Endothelial cell of umbilical vein (primary cell): ENCODE data around the gene ANKH.
"Not testable (repeated sequence)": the region's sequence is repeated elsewhere in the genome, so short reads cannot be mapped to it uniquely, and the experiment has no call there.

Source experiments
- CTCF ChIP-seq, 2 donors: IDR thresholded peaks; 1 replicate in 1 of 2; 2 replicates in 1 of 2; pipeline ENCODE4 v1.5.1; 2011; ENCODE audit warnings: low read length in 2 of 2, mild to moderate bottlenecking in 2 of 2, moderate library complexity in 2 of 2, control low read depth in 1 of 2, inconsistent platforms in 1 of 2, low read depth in 1 of 2; ENCODE audit not compliant: insufficient read depth in 1 of 2; ENCODE audit errors: extremely low read depth in 1 of 2
- EZH2 ChIP-seq: IDR thresholded peaks from 2 replicates; pipeline ENCODE4 v1.6.1; 2012; ENCODE audit warnings: borderline replicate concordance, low read depth, mild to moderate bottlenecking, moderate library complexity, low read length, inconsistent platforms; ENCODE audit not compliant: severe bottlenecking
- FOS ChIP-seq: IDR thresholded peaks from 2 replicates; pipeline ENCODE4 v1.6.1; 2011; ENCODE audit warnings: mild to moderate bottlenecking, low read length, moderate library complexity, borderline replicate concordance; ENCODE audit not compliant: insufficient read depth
- GATA2 ChIP-seq: IDR thresholded peaks from 2 replicates; pipeline ENCODE4 v1.7.0; 2011; ENCODE audit warnings: low read depth, mild to moderate bottlenecking, moderate library complexity, mixed read lengths, low read length; ENCODE audit not compliant: insufficient read length, insufficient read depth
- JUN ChIP-seq: IDR thresholded peaks from 2 replicates; pipeline ENCODE4 v1.6.1; 2011; ENCODE audit warnings: borderline replicate concordance, low read depth; ENCODE audit not compliant: insufficient read length, insufficient read depth
- MAX ChIP-seq: IDR thresholded peaks from 2 replicates; pipeline ENCODE4 v1.6.1; 2011; ENCODE audit not compliant: insufficient read depth, insufficient read length
- MYC ChIP-seq: IDR thresholded peaks from one replicate; pipeline ENCODE4 v1.6.1; 2011; ENCODE audit warnings: mild to moderate bottlenecking, low read depth, low read length
- POLR2A ChIP-seq: IDR thresholded peaks from 2 replicates; pipeline ENCODE4 v1.6.1; 2012; ENCODE audit warnings: low read depth, mild to moderate bottlenecking, control low read depth, low read length
- POLR2AphosphoS5 ChIP-seq: IDR thresholded peaks from 2 replicates; pipeline ENCODE4 v1.6.1; 2012; ENCODE audit warnings: low read depth, mild to moderate bottlenecking, control low read depth, low read length, moderate library complexity; ENCODE audit not compliant: insufficient read depth

DNA sequence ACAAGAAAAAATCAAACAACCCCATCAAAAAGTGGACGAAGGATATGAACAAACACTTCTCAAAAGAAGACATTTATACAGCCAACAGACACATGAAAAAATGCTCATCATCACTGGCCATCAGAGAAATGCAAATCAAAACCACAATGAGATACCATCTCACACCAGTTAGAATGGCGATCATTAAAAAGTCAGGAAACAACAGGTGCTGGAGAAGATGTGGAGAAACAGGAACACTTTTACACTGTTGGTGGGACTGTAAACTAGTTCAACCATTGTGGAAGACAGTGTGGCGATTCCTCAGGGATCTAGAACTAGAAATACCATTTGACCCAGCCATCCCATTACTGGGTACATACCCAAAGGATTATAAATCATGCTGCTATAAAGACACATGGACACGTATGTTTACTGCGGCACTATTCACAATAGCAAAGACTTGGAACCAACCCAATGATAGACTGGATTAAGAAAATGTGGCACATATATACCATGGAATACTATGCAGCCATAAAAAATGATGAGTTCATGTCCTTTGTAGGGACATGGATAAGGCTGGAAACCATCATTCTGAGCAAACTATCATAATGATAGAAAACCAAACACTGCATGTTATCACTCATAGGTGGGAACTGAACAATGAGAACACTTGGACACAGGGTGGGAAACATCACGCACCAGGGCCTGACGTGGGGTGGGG lies 34.0 kb downstream of the ANKH start:
- not testable (repeated sequence) for TF ChIP-seq CTCF (IDR thresholded peaks at IDR 0.05; ENCODE audit: extremely low read depth in 1 of 2, insufficient read depth in 1 of 2, low read depth in 1 of 2, low read length in 2 of 2); POLR2AphosphoS5; POLR2A; EZH2; FOS; JUN; GATA2; MYC; MAX
